HL-60/S4 treated with retinoic acid at 250 ng/mL for 4 days and 3 days (cell line): ENCODE data around the gene KIF1A.

Source experiments
- in situ Hi-C: fragments of 300-500 bp; cut with MboI; formaldehyde crosslinking; loops from 2 replicates; pipeline ENCODE4 v1.7.0; 2022; ENCODE audit warnings: low sequenced_read_pairs

KIF1A gene

GRCh38 chr2:240777456-240778212 lies 42.4 kb downstream of the KIF1A start:
- in situ Hi-C loops, result no loop called here

GRCh38 chr2:240775905-240776304 lies 44.1 kb downstream of the KIF1A start:
- in situ Hi-C loops, result no loop called here

GRCh38 chr2:240774856-240775255 lies 45.2 kb downstream of the KIF1A start:
- in situ Hi-C loops, result no loop called here

GRCh38 chr2:240769096-240769495 lies 50.9 kb downstream of the KIF1A start:
- in situ Hi-C loops, result no loop called here

- in situ Hi-C loops, result no loop called here
Observed at GRCh38 chr2:240768216-240768615, 51.8 kb downstream of the KIF1A start.

GRCh38 chr2:240767341-240767740 lies 52.7 kb downstream of the KIF1A start:
- in situ Hi-C loops, result no loop called here

- in situ Hi-C loops, result no loop called here
Observed at GRCh38 chr2:240766072-240766471, 53.9 kb downstream of the KIF1A start.

- in situ Hi-C loops, result no loop called here
Observed at GRCh38 chr2:240765007-240765406, 55.0 kb downstream of the KIF1A start.

- in situ Hi-C loops, result no loop called here
Observed at GRCh38 chr2:240764605-240765004, 55.4 kb downstream of the KIF1A start.

GRCh38 chr2:240762971-240763370 lies 57.0 kb downstream of the KIF1A start:
- in situ Hi-C loops, result no loop called here

- in situ Hi-C loops, result no loop called here
Observed at GRCh38 chr2:240762249-240762648, 57.8 kb downstream of the KIF1A start.

- in situ Hi-C loops, result no loop called here
Observed at GRCh38 chr2:240760576-240761246, 59.3 kb downstream of the KIF1A start.

GRCh38 chr2:240760121-240760520 lies 59.9 kb downstream of the KIF1A start:
- in situ Hi-C loops, result no loop called here

- in situ Hi-C loops, result no loop called here
Observed at GRCh38 chr2:240759459-240759858, 60.6 kb downstream of the KIF1A start.

- in situ Hi-C loops, result no loop called here
Observed at GRCh38 chr2:240757086-240757614, 62.9 kb downstream of the KIF1A start.

- in situ Hi-C loops, result no loop called here
Observed at GRCh38 chr2:240752209-240752608, 67.8 kb downstream of the KIF1A start.

- in situ Hi-C loops, result no loop called here
Observed at GRCh38 chr2:240750409-240750808, 69.6 kb downstream of the KIF1A start.

- in situ Hi-C loops, result no loop called here
Observed at GRCh38 chr2:240749516-240749915, 70.5 kb downstream of the KIF1A start.

GRCh38 chr2:240747256-240747655 lies 72.8 kb downstream of the KIF1A start:
- in situ Hi-C loops, result no loop called here

- in situ Hi-C loops, result no loop called here
Observed at GRCh38 chr2:240746671-240747070, 73.3 kb downstream of the KIF1A start.

- in situ Hi-C loops, result no loop called here
Observed at GRCh38 chr2:240745962-240746361, 74.1 kb downstream of the KIF1A start.

GRCh38 chr2:240745456-240745855 lies 74.6 kb downstream of the KIF1A start:
- in situ Hi-C loops, result no loop called here
